Measurements from ENCODE around the gene PSD. TPM values are rescaled to one million over a fixed set of nuclear protein-coding genes. Genes with fewer than 3 reads are reported as not detected.
A peak's percentile ranks its signal among the peaks of the same experiment; 100 is the strongest.

Gene PSD
- total RNA-seq, 2 experiments from 2014 or later: 2.2 to 10.2 TPM

- DNase-seq (ENCODE audit: low spot score): no peak
- Histone ChIP-seq H3K9me3 (ENCODE audit: low read length) (no peaks in the 10 kb centered on the region), H3K4me3 (ENCODE audit: low read depth, low read length, poor library complexity, severe bottlenecking) (no peak overlapping the region), H4K20me1 (ENCODE audit: insufficient read depth, low read length) (no peaks in the 10 kb centered on the region), H3K27ac (ENCODE audit: low read depth, low read length, poor library complexity, severe bottlenecking) (no peak overlapping the region), H3K36me3 (ENCODE audit: insufficient read depth, low read length) (peaks cover 27% of the 10 kb centered on the region), H3K4me1 (ENCODE audit: insufficient read depth, low read length, poor library complexity, severe bottlenecking) (peaks cover 12% of the 10 kb centered on the region), H3K4me2 (ENCODE audit: low read length) (no peak overlapping the region), H3K79me2 (ENCODE audit: insufficient read depth, low read depth, low read length) (no peaks in the 10 kb centered on the region), H2AFZ (ENCODE audit: low read length) (no peak overlapping the region), H3K9me2 (ENCODE audit: insufficient read depth, low read length) (no peaks in the 10 kb centered on the region)
- no TSS peak for BruUV-seq (replicated peaks)
- intact Hi-C loops (cut with micrococcal nuclease; ENCODE audit: unreplicated experiment): no loop called here
- ChIA-PET CTCF (ENCODE audit: unreplicated experiment) (no interaction called here), POLR2A (interaction anchor here (1.3 to 1.8 kb wide), 2 partner anchors 13 to 20 kb away, joined by 5 to 6 read pairs; no protein-coding TSS in a partner anchor)
- no peak for TF ChIP-seq CTCF (conservative IDR thresholded peaks at IDR 0.05; ENCODE audit: low read length)
- TF ChIP-seq EZH2phosphoT487 (IDR thresholded peaks at IDR 0.05; ENCODE audit: borderline replicate concordance, low read depth, low read length): no peak
Observed at GRCh38 chr10:102384606-102385429, 33.8 kb downstream of the PSD start.

- ChIA-PET POLR2A (interaction anchor here (1.3 to 1.8 kb wide), 2 partner anchors 12 to 19 kb away, joined by 5 to 6 read pairs; no protein-coding TSS in a partner anchor), CTCF (ENCODE audit: unreplicated experiment) (no interaction called here)
- Histone ChIP-seq H3K9me3 (ENCODE audit: low read length) (no peaks in the 10 kb centered on the region), H3K4me1 (ENCODE audit: insufficient read depth, low read length, poor library complexity, severe bottlenecking) (peaks cover 12% of the 10 kb centered on the region), H3K4me2 (ENCODE audit: low read length) (no peak overlapping the region), H3K9me2 (ENCODE audit: insufficient read depth, low read length) (no peaks in the 10 kb centered on the region), H3K27ac (ENCODE audit: low read depth, low read length, poor library complexity, severe bottlenecking) (no peak overlapping the region), H3K36me3 (ENCODE audit: insufficient read depth, low read length) (peaks cover 34% of the 10 kb centered on the region), H3K4me3 (ENCODE audit: low read depth, low read length, poor library complexity, severe bottlenecking) (no peak overlapping the region), H2AFZ (ENCODE audit: low read length) (no peak overlapping the region), H4K20me1 (ENCODE audit: insufficient read depth, low read length) (no peaks in the 10 kb centered on the region), H3K79me2 (ENCODE audit: insufficient read depth, low read depth, low read length) (no peaks in the 10 kb centered on the region)
- BruUV-seq (replicated peaks): no TSS peak
- DNase-seq (ENCODE audit: low spot score): no peak
- intact Hi-C loops (cut with micrococcal nuclease; ENCODE audit: unreplicated experiment): no loop called here
- TF ChIP-seq CTCF (conservative IDR thresholded peaks at IDR 0.05; ENCODE audit: low read length) (peak; percentile 57), EZH2phosphoT487 (IDR thresholded peaks at IDR 0.05; ENCODE audit: borderline replicate concordance, low read depth, low read length) (no peak)
Observed at GRCh38 chr10:102384053-102384452, 34.5 kb downstream of the PSD start.

- no peak for DNase-seq (ENCODE audit: low spot score)
- H3K9me2 ChIP-seq (ENCODE audit: insufficient read depth, low read length): no peaks in the 10 kb centered on the region
- TF ChIP-seq CTCF (conservative IDR thresholded peaks at IDR 0.05; ENCODE audit: low read length) (no peak), EZH2phosphoT487 (IDR thresholded peaks at IDR 0.05; ENCODE audit: borderline replicate concordance, low read depth, low read length) (no peak)
- no peaks in the 10 kb centered on the region for H3K79me2 ChIP-seq (ENCODE audit: insufficient read depth, low read depth, low read length)
- peaks cover 42% of the 10 kb centered on the region for H3K36me3 ChIP-seq (ENCODE audit: insufficient read depth, low read length)
- ChIA-PET POLR2A (interaction anchor here (1.8 kb wide), 1 partner anchor 11 kb away, joined by 5 read pairs; no protein-coding TSS in a partner anchor), CTCF (ENCODE audit: unreplicated experiment) (no interaction called here)
- H3K27ac ChIP-seq (ENCODE audit: low read depth, low read length, poor library complexity, severe bottlenecking): no peak overlapping the region
- no peaks in the 10 kb centered on the region for H3K9me3 ChIP-seq (ENCODE audit: low read length)
- no TSS peak for BruUV-seq (replicated peaks)
- no peak overlapping the region for H2AFZ ChIP-seq (ENCODE audit: low read length)
- intact Hi-C loops (cut with micrococcal nuclease; ENCODE audit: unreplicated experiment): no loop called here
- H3K4me3 ChIP-seq (ENCODE audit: low read depth, low read length, poor library complexity, severe bottlenecking): no peak overlapping the region
- no peak overlapping the region for H3K4me2 ChIP-seq (ENCODE audit: low read length)
- H4K20me1 ChIP-seq (ENCODE audit: insufficient read depth, low read length): no peaks in the 10 kb centered on the region
- H3K4me1 ChIP-seq (ENCODE audit: insufficient read depth, low read length, poor library complexity, severe bottlenecking): peaks cover 12% of the 10 kb centered on the region
Observed at GRCh38 chr10:102382871-102383270, 35.7 kb downstream of the PSD start.

Data from OCI-LY7 (cell line).